ENCODE results near the gene RBL1.
"Not testable (repeated sequence)": the region's sequence is repeated elsewhere in the genome, so short reads cannot be mapped to it uniquely, and the experiment has no call there.

The RBL1 gene

DNA sequence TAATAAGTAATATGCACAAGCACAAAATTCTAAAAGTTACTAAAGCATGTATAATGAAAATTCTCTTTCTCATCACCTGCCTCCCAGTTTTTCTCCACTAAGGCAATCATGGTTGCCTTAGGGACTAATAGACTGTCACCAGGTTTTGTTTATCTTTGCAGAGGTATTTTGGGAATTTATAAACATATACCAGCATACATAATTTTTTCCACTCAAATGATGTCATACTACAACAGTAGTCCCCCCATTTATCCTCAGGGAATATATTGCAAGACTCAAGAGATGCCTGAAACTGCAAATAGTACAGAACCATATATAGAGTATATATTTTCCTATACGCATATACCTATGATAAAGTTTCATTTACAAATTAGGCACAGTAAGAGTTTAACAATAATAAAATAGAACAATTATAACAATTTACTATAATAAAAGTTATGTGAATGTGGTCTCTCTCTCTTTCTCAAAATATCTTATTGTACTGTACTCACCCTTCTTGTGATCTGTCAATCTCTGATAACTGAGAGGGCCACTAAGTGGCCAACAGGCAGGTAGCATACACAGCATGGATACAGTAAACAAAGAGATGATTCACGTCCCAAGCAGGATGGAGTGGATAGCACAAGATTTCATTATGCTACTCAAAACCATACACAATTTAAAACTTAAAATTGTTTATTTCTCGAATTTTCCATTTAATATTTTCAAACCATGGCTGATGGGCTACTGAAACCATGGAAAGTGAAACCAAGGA, 19.7 kb downstream of the RBL1 start:
- DNase-seq: no peak

DNA sequence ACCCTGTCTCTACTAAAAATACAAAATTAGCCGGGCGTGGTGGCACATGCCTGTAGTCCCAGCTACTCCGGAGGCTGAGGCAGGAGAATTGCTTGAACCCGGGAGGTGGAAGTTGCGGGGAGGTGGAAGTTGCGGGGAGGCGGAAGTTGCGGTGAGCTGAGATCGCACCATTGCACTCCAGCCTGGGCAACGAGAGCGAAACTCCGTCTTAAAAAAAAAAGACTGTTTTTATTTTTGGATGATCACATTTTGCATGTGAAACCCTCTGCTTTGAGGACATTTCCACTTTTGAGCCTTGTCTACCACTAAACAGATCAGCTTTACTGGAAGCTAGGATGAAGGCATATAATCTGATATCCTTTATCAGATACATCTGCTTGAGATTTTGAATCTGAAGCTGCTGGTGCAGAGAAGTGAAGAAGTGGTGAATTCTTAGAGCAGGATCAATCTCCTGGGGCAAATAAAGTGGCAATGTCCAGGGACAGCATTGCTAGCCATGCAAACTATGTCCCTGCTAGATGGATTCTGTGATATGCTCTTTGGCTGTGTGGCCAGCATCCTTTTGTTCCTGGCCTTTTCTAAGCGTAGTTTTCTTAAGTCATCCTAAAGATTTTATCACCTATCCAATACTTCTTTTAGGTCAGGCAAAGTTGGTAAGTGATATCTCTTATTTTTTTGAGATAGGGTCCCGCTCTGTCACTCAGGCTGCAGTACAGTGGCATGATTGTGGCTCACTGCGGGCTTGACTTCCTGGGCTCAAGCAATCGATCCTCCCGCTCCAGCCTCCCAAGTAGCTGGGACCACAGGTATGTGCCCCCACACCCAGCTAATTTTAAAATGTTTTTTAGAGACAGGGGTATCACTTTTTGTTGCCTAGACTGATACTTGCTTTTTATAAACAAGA, 23.3 kb downstream of the RBL1 start:
- DNase-seq: no peak

DNA sequence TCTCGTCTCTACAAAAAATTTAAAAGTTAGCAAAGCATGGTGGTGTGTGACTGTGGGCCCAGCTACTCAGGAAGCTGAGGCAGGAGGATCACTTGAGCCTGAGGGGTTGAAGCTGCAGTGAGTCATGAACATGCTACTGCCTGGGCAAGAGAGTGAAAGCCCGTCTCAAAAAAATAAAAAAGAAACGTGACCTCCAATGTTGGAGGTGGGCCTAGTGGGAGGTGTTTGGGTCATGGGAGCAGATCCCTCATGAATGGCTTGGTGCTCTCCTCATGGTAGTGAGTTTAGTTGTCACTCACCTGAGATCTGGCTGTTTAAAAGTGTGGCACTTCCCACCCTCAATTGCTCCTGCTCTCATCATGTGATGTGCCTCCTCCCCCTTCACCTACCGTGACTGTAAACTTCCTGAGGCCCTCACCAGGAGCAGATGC, 24.3 kb downstream of the RBL1 start:
- peak; percentile 34 for DNase-seq

DNA sequence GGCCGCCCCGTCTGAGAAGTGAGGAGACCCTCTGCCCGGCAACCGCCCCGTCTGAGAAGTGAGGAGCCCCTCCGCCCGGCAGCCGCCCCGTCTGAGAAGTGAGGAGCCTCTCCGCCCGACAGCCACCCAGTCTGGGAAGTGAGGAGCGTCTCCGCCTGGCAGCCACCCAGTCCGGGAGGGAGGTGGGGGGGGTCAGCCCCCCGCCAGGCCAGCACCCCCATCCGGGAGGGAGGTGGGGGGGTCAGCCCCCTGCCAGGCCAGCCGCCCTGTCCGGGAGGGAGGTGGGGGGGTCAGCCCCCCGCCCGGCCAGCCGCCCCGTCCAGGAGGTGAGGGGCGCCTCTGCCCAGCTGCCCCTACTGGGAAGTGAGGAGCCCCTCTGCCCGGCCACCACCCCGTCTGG, 26.2 kb downstream of the RBL1 start:
- DNase-seq: not testable (repeated sequence)

DNA sequence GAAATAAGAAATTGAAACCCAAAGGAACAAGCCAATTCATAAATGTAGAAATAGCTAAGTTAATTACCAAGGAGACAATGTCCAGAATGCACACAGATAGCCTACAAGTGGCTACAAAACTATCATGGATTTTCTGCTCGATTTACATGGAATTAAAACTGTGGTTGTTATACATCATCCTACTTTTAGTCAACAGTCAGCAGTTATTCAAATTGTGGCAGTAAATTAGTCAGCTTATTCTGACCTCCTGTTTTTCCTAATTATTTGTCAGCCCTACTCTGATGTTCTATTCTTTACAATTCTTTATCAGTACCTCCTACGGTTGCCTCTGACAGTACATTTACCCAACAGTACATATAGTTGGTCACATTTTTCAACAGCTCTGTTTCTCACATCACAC, 29.6 kb downstream of the RBL1 start:
- DNase-seq: no peak

DNA sequence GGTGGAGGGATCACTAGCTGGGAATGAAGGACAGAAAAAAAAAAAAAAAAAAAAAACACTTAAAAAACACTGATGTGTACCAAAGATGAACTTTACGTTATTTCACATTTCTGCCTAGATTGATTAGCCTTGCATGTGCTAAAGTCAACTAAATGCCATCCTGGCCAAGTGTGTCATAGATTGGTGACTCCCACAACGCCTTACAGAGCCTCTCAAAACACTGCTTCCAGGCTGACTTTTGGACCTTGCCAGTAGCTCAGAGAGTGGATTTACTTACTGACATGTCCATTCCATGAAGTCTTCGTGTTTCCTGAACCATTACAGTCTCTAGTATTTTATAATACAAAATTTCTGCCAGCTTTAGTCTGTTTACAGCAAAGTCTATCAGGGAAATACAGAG, 40.5 kb downstream of the RBL1 start:
- DNase-seq: no peak

DNA sequence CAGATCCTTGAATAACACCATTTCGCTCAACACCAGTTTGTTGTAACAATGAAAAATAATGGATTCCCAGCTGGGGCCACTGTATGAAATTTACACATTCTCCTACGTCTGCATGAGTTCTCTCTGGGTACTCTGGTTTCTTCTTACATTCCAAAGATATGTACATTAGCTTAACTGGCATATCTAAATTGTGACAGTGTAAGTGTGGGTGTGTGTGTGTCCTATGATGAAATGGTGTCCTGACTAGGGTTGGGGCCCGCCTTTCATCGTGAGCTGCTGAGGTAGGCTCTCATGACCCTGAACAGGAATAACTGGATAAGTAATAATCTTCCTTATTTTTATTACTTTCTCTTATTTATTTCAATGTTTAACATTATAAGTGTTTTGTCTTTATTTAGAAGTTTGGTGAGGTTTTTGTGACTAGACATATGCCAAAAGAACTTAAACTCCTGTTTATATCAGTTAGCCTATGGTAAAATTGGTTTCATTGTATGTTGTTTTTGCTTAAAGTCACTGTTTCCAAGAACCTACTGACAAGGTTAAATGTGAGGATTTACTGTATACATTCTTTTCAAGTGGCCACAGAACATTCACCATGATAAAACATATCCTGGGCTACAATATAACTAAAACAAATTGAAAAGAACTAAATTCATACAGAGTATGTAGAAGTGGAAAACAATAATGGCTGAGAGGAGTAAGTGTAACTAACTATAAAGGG, 42.4 kb downstream of the RBL1 start:
- DNase-seq: no peak

DNA sequence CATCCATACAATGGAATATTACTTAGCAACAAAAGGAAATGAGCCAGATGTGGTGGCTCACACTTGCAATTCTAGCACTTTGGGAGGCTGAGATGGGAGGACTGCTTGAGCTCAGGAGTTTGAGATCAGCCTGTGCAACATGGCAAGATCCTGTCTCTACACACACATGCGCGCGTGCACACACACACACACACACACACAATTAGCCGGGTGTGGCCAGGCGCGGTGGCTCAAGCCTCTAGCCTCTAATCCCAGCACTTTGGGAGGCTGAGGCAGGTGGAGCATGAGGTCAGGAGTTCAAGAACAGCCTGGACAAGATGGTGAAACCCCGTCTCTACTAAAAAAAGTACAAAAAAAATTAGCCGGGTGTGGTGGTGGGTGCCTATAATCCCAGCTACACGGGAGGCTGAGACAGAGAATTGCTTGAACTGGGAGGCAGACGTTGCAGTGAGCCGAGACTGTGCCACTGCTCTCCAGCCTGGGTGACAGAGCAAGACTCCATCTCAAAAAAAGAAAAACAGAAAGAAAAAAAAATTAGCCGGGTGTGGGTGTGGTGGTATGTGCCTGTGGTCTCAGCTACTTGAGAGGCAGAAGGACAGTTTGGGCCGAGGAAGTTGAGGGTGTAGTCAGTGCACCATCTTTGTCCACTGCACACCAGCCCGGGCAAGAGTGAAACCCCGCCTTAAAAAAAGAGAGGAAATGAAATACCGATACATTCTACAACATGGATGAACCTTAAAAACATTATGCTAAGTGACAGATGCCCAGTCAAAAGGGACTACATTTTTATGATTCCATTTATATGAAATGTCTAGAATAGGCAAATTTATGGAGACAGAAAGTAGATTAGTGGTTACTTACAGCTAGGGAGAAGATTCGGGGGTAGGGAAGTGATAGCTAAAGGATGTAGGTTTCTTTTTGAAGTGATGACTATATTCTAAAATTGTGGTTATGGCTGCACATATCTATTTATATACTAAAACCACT, 52.5 kb downstream of the RBL1 start:
- DNase-seq: peak; percentile 34

DNA sequence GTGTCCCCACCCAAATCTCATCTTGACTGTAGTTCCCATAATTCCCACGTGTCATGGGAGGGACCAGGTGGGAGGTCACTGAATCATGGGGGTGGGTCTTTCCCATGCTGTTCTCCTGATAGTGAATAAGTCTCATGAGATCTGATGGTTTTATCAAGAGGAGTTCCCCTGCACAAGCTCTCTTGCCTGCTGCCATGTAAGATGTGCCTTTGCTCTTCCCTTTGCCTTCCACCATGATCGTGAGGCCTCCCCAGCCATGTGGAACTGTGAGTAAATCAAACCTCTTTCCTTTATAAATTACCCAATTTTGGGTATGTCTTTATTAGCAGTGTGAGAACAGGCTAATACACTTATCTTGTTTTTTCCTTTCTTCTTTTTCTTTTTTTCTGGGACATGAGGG, 56.4 kb downstream of the RBL1 start:
- not testable (repeated sequence) for DNase-seq

DNA sequence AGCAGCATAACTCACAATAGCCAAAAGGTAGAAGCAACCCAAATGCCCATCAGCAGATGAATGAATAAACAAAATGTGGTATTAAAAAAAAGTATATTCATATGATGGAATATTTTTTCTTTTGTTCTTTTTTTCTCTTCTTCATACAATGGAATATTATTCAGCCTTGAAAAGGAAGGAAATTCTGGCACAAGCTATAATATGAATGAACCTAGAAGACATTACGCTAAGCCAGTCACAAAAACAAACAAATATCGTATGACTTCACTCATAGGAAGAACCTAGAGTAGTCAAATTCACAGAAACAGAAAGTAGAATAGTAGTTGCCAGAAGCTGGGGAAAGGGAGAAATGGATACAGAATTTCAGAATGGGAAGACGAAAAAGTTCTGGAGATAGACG, 63.7 kb downstream of the RBL1 start:
- no peak for DNase-seq

DNA sequence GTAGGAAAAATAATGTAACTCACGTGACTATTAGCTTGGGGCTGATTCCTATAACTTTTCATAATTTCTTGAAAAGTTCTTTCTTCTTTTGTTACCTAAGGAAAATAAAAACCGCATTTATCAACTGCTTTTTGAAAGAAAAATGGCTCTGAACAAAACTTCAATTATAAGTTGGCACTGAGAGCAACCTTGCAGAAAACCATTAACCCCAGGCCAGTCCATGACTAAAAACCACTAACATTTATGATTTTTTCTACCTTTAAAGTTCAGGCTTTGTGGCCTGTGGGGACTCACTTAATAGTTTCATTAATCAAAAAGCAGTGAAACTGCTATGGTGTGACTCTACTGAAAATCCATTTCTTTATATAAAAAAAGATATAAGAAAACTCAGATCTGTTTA, 75.2 kb downstream of the RBL1 start:
- no peak for DNase-seq

DNA sequence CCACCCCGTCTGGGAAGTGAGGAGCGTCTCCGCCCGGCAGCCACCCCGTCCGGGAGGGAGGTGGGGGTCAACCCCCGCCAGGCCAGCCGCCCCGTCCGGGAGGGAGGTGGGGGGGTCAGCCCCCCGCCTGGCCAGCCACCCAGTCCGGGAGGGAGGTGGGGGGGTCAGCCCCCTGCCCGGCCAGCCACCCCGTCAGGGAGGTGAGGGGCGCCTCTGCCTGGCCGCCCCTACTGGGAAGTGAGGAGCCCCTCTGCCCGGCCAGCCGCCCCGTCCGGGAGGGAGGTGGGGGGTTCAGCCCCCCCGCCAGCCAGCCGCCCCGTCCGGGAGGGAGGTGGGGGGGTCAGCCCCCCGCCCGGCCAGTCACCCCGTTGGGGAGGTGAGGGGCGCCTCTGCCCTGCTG, 83.2 kb downstream of the RBL1 start:
- DNase-seq: not testable (repeated sequence)

DNA sequence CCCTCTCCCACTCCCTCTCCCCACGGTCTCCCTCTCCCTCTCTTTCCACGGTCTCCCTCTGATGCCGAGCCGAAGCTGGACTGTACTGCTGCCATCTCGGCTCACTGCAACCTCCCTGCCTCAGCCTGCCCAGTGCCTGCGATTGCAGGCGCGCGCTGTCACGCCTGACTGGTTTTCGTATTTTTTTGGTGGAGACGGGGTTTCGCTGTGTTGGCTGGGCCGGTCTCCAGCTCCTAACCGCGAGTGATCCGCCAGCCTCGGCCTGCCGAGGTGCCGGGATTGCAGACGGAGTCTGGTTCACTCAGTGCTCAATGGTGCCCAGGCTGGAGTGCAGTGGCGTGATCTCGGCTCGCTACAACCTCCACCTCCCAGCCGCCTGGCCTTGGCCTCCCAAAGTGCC, 83.9 kb downstream of the RBL1 start:
- DNase-seq: not testable (repeated sequence)

DNA sequence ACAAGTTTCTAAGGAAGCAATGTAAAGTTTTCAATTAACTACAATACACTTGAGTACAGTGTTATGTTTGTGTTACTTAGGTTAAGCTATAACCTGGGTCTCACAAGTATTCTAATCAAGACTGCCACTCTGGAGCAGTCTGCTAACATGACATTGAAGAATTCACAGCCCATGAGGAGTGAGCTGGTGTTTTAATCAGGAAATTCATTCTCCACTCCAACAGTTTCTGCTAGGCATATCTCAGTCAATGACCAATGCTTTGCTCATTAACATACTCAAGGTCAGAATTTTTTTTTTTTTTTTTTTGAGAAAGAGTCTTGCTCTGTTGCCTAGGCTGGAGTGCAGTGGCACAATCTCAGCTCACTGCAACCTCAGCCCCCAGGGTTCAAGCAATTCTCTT, 84.7 kb downstream of the RBL1 start:
- DNase-seq: no peak

DNA sequence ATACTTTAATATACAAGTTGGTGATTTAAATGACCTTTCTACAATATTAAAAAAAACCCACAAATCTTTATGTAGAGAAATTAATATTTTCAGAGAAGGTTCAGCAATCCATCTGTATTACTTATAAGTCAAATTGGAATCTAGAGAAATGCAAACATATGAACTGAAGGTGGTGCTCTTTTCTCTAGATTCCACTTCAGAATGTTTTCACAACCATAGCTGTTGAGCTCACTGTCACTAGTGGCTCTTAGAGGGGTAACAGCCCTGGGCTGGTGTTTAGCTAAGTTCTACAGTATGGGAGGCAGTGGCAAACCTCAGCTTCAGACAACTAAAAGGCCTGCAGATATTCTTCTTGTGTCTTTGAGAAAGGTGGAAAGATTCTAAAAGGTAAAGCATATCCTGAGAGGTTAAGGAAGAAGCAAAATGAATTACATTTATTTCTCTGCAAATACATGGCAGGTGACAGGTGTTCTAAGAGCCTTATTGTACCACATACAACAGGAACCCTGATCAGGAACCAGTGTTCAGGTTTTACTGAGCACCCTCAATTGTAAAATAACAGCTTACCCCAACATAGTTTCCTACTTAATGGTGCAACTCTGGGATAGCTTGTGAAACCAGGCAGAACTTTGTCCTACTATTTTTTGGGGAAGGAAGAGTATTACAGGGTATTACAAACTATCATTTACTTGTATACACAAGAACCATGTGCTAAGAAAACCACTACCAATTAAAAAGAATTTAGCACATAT, 87.7 kb downstream of the RBL1 start:
- DNase-seq: peak; percentile 21

DNA sequence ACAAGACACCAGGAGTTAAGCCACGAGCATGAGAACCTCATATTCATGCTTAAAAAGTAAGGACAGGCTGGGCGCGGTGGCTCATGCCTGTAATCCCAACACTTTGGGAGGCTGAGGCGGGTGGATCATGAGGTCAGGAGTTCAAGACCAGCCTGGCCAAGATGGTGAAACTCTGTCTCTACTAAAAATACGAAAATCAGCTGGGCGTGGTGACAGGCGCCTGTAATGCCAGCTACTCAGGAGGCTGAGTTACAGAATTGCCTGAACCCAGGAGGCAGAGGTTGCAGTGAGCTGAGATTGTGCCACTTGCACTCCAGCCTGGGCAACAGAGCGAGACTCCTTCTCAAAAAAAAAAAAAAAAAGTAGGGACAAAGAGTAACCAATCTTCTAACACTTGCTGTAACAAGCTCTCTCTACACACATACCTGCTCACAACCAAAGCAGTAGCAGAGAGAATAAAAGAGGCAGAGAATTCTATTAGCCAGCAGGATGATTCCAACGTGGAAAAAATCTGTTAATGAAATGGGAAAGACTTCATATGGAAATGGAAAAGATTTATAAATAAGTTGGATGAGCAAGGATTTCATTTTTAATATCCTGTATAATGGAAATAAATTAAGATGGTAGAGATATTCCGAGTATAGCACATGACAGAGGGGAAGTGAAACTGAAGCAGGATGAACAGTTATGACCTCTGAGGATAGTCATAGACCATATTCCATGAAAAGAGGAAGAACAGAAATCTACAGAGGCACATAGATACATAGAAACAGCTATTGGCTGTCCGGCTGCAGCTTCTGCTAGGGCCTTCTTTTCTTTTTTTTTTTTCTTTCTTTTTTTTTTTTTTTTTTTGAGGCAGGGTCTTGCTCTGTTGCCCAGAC, 90.5 kb downstream of the RBL1 start:
- not testable (repeated sequence) for DNase-seq

DNA sequence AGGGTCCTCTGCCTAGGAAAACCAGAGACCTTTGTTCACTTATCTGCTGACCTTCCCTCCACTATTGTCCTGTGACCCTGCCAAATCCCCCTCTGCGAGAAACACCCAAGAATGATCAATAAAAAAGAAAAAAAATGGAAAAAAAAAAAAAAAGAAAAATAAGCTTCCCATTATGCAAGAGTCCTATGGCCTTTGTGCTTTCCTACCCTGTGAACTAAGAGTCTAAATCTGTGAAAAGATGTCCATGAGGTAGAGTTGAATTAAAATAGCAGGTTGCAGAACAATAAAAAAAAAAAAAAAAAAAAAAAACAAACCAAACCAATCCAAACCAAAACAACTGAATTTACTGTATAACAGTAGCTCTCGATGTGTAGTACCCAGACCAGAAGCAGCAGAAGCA, 94.2 kb downstream of the RBL1 start:
- DNase-seq: not testable (repeated sequence)

DNA sequence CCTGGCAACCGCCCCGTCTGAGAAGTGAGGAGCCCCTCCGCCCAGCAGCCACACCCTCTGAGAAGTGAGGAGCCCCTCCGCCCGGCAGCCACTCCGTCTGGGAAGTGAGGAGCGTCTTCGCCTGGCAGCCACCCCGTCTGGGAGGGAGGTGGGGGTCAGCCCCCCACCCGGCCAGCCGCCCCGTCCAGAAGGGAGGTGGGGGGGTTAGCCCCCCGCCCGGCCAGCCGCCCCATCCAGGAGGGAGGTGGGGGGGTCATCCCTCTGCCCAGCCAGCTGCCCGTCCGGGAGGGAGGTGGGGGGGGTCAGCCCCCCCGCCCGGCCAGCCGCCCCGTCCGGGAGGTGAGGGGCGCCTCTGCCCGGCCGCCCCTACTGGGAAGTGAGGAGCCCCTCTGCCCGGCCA, 95.6 kb downstream of the RBL1 start:
- not testable (repeated sequence) for DNase-seq

DNA sequence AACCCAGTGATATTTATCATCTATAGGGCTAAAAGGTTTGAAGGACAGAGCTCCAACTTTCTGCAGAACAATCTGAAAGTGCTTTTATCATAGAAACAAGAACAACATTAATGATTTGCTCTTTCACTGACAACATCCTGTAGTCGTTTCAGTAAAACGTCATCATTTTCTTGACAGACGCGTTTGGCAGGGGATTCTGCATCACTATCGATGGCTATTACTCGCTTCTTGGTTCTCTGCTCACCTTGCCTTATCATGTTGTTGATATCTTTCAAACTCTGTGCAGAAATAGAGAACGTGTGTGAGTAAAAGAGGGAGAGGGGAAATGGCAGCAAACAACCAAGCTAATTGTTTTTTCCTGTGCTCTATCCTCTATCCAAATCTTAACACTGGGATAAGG, 97.1 kb downstream of the RBL1 start:
- no peak for DNase-seq

DNA sequence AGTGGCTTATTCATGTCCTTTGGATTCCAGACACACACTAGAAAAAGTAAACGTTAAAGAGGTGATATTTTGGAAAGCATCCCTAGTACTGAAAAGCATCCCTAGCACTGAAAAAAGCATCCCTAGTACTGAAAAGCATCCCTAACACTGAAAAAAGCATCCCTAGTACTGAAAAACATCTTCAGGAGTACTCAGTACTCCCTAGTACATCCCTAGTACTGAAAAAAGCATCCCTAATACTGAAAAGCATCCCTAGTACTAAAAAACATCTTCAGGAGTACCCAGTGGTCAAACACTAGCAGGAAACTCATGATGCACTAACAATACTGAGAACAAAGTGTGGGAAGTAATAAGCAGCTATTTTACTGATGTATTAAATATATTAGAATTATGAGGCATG, 98.7 kb downstream of the RBL1 start:
- DNase-seq: no peak
